ENCODE data around the gene IFITM1. TPM values are rescaled to one million over a fixed set of nuclear protein-coding genes. Genes with fewer than 3 reads are reported as not detected.

IFITM1 gene
- total RNA-seq, 1 donor = 64.4 TPM

DNA sequence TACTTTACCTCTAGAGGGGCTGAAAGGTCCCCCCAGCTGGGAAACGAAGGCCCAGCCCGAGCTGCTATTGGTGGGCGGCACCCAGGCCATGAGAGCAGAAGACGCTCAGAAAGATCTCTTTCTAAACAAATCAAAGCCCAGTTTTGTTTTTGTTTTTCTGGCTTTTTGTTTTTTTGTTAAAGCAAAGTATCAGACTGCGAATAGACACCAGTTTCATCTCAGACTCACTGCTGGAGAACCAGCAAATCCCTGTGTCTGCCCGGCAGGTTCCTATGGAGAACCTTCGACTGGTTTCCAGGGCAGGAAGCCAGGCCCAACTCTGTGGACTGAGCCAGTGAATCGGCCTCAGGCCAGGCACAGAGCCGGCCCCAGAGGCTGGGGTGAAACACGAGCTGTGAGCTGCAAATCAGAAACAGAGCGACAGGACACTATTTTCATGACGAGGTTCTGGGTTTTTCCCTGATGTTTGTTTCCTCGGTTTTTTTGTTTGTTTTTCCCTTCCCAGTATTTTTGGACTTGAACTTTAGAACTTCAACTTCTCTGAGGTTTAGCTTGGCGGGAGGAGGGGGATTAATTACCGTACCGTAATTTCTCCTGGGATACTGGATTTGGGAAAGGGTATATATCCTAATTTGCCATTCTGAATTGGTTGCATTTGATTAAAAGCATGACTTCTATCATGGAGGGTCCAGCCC, 39.5 kb downstream of the IFITM1 start:
- Histone ChIP-seq H3K36me3 (ENCODE audit: insufficient read depth, low read length) (no peaks in the 10 kb centered on the region), H3K79me2 (ENCODE audit: insufficient read depth, low read length) (no peaks in the 10 kb centered on the region), H2AFZ (ENCODE audit: low read length) (peak overlapping the region; percentile 78), H3K4me1 (ENCODE audit: insufficient read depth, low read length) (peaks cover 24% of the 10 kb centered on the region), H3K9me3 (ENCODE audit: low read depth, low read length) (no peaks in the 10 kb centered on the region), H3K4me2 (ENCODE audit: insufficient read depth, low read length) (peak overlapping the region; percentile 3), H4K20me1 (ENCODE audit: insufficient read depth, low read length) (no peaks in the 10 kb centered on the region), H3K27ac (ENCODE audit: low read depth, low read length) (peak overlapping the region; percentile 13), H3K27me3 (ENCODE audit: insufficient read depth, low read length) (no peaks in the 10 kb centered on the region), H3K4me3 (ENCODE audit: insufficient read depth, low read length) (no peak overlapping the region)
- peak; percentile 97 for DNase-seq (ENCODE audit: insufficient read length, low spot score, missing footprints)
- TF ChIP-seq, protein P1, sequence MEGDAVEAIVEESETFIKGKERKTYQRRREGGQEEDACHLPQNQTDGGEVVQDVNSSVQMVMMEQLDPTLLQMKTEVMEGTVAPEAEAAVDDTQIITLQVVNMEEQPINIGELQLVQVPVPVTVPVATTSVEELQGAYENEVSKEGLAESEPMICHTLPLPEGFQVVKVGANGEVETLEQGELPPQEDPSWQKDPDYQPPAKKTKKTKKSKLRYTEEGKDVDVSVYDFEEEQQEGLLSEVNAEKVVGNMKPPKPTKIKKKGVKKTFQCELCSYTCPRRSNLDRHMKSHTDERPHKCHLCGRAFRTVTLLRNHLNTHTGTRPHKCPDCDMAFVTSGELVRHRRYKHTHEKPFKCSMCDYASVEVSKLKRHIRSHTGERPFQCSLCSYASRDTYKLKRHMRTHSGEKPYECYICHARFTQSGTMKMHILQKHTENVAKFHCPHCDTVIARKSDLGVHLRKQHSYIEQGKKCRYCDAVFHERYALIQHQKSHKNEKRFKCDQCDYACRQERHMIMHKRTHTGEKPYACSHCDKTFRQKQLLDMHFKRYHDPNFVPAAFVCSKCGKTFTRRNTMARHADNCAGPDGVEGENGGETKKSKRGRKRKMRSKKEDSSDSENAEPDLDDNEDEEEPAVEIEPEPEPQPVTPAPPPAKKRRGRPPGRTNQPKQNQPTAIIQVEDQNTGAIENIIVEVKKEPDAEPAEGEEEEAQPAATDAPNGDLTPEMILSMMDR (IDR thresholded peaks at IDR 0.05; ENCODE audit: extremely low read depth, low read depth, low read length) = no peak

DNA sequence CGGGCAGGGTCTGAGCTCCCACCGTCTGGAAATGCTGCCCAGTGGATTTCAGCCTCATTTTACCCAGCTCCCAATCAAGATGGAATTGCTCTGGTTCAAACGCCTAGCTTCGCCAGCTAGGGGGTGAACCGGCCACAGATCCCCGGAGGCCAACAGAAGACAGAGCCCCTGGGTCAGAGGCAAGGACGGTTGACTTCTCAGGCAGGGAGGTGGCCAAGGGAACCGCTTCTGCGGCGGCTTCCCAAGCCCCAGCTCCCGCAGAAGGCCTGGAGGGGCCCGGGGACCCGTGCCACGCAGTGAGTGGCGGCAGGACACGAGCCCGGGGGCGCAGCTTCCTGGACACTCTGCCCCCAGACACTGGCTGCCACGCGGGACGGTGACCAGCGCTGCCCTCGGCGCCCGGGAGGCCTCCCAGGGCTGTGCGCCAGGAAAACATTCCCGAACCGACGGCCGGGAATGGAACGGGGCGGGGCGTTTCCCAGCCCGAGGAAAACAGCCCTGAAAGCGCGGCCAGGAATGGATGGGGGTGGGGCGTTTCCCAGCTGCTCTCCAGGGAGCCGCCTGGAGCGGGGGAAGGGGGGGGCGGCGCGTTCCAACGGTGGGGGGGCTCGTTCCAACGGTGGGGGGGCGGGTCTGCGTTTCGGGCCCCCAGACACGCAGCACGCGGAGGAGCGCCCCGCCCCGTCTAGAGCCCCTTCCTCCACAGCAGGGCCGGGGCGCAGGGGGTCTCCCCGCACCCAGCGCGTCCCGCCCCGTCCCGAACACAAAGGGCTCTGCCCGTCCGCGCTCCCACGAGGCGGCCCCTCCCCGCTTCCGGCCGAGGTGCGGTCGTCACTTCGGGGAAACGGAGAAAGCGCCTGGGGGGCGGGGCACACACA, 42.0 kb downstream of the IFITM1 start:
- H3K27ac ChIP-seq (ENCODE audit: low read depth, low read length) = peak overlapping the region; percentile 98
- peaks cover 5% of the 10 kb centered on the region for H3K27me3 ChIP-seq (ENCODE audit: insufficient read depth, low read length)
- TF ChIP-seq, protein P1 (IDR thresholded peaks at IDR 0.05; ENCODE audit: extremely low read depth, low read depth, low read length) = no peak
- peak overlapping the region; percentile 77 for H3K4me2 ChIP-seq (ENCODE audit: insufficient read depth, low read length)
- H3K4me3 ChIP-seq (ENCODE audit: insufficient read depth, low read length) = peak overlapping the region; percentile 58
- H2AFZ ChIP-seq (ENCODE audit: low read length) = peak overlapping the region; percentile 50
- peaks cover 24% of the 10 kb centered on the region for H3K4me1 ChIP-seq (ENCODE audit: insufficient read depth, low read length)
- H3K9me3 ChIP-seq (ENCODE audit: low read depth, low read length) = peaks cover under 1% of the 10 kb centered on the region
- H3K36me3 ChIP-seq (ENCODE audit: insufficient read depth, low read length) = no peaks in the 10 kb centered on the region
- H3K79me2 ChIP-seq (ENCODE audit: insufficient read depth, low read length) = no peaks in the 10 kb centered on the region
- peak; percentile 99 for DNase-seq (ENCODE audit: insufficient read length, low spot score, missing footprints)
- no peaks in the 10 kb centered on the region for H4K20me1 ChIP-seq (ENCODE audit: insufficient read depth, low read length)

DNA sequence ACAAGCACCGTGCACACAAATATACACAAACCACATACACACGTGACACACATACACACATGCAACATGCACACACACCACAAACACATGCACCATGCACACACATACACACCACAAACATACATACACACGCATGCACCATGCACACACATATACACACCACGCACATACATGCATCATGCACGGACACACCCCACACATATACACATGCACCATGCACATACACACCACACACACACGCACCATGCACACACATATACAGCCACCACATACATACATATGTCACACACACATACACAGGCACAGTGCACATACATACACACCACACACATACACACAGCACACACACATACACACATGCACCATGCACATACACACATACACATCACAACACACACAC, 42.8 kb downstream of the IFITM1 start:
- Histone ChIP-seq H4K20me1 (ENCODE audit: insufficient read depth, low read length) (no peaks in the 10 kb centered on the region), H3K4me1 (ENCODE audit: insufficient read depth, low read length) (peaks cover 24% of the 10 kb centered on the region), H3K27ac (ENCODE audit: low read depth, low read length) (no peak overlapping the region), H3K4me3 (ENCODE audit: insufficient read depth, low read length) (no peak overlapping the region), H3K79me2 (ENCODE audit: insufficient read depth, low read length) (no peaks in the 10 kb centered on the region), H3K36me3 (ENCODE audit: insufficient read depth, low read length) (no peaks in the 10 kb centered on the region), H3K27me3 (ENCODE audit: insufficient read depth, low read length) (peaks cover 6% of the 10 kb centered on the region), H3K9me3 (ENCODE audit: low read depth, low read length) (peaks cover 2% of the 10 kb centered on the region), H2AFZ (ENCODE audit: low read length) (no peak overlapping the region), H3K4me2 (ENCODE audit: insufficient read depth, low read length) (no peak overlapping the region)
- DNase-seq (ENCODE audit: insufficient read length, low spot score, missing footprints) = no peak
- TF ChIP-seq, protein P1 (IDR thresholded peaks at IDR 0.05; ENCODE audit: extremely low read depth, low read depth, low read length) = no peak

- Histone ChIP-seq H3K27me3 (ENCODE audit: insufficient read depth, low read length) (peaks cover 6% of the 10 kb centered on the region), H3K36me3 (ENCODE audit: insufficient read depth, low read length) (no peaks in the 10 kb centered on the region), H4K20me1 (ENCODE audit: insufficient read depth, low read length) (no peaks in the 10 kb centered on the region), H3K9me3 (ENCODE audit: low read depth, low read length) (peaks cover 2% of the 10 kb centered on the region), H3K4me3 (ENCODE audit: insufficient read depth, low read length) (no peak overlapping the region), H3K4me2 (ENCODE audit: insufficient read depth, low read length) (no peak overlapping the region), H3K27ac (ENCODE audit: low read depth, low read length) (no peak overlapping the region), H3K4me1 (ENCODE audit: insufficient read depth, low read length) (peaks cover 24% of the 10 kb centered on the region), H3K79me2 (ENCODE audit: insufficient read depth, low read length) (no peaks in the 10 kb centered on the region), H2AFZ (ENCODE audit: low read length) (no peak overlapping the region)
- DNase-seq (ENCODE audit: insufficient read length, low spot score, missing footprints) = no peak
- TF ChIP-seq, protein P1 (IDR thresholded peaks at IDR 0.05; ENCODE audit: extremely low read depth, low read depth, low read length) = no peak
These were observed 43.7 kb downstream of the IFITM1 start for GRCh38 chr11:357582-357981.
